SK-N-SH (cell line): ENCODE data around the gene MLST8. TPM values are rescaled to one million over a fixed set of nuclear protein-coding genes. Genes with fewer than 3 reads are reported as not detected.

Source experiments
- CTCF ChIA-PET: fragments of 300-600, 350-600 bp; formaldehyde crosslinking; extraction: SDS; loops from one replicate; lab custom pipeline; 2021; lab: Yijun Ruan, JAX
- POLR2A ChIA-PET: fragments of 350-600 bp; sonication (Branson Sonifier 250); formaldehyde crosslinking; extraction: SDS; loops from one replicate; lab custom pipeline; 2020; ENCODE audit warnings: antibody characterized with exemption, inconsistent platforms; lab: Yijun Ruan, JAX
- DNase-seq: peaks from one replicate; pipeline ENCODE4 v3.0.0; 2012
- H2AFZ ChIP-seq: fragments of 200-600 bp; sonication (generic); 2 replicates; pipeline ENCODE4 v1.8.1; 2016; ENCODE audit warnings: antibody characterized with exemption, mild to moderate bottlenecking, low read depth
- H3F3A ChIP-seq: fragments of 200-600 bp; sonication (generic); replicated peaks from 2 replicates; pipeline ENCODE3; 2016; ENCODE audit warnings: antibody characterized with exemption, mild to moderate bottlenecking; ENCODE audit not compliant: insufficient read depth
- H3K27ac ChIP-seq, 2 experiments: fragments of 200-500 bp in 1 of 2; fragments of 200-600 bp in 1 of 2; sonication (Bioruptor generic) in 1 of 2; sonication (generic), shearing (Covaris generic) in 1 of 2; 2 replicates each; pipeline versions ENCODE4 v1.5.1 to v1.6.1; 2014 to 2016; ENCODE audit warnings: low read depth in 2 of 2, inconsistent platforms in 1 of 2, low read length in 1 of 2, mild to moderate bottlenecking in 1 of 2, mixed read lengths in 1 of 2
- H3K27me3 ChIP-seq: fragments of 200-600 bp; sonication (generic), shearing (Covaris generic); 2 replicates; pipeline ENCODE4 v1.6.1; 2016; ENCODE audit warnings: mixed run types; ENCODE audit not compliant: insufficient read depth
- H3K36me3 ChIP-seq, 2 experiments: fragments of 200-500 bp in 1 of 2; fragments of 200-600 bp in 1 of 2; sonication (Bioruptor generic) in 1 of 2; sonication (generic) in 1 of 2; replicated peaks in 1 of 2; 2 replicates each; pipeline versions ENCODE3 to v1.5.1; 2014 to 2016; ENCODE audit warnings: low read length in 1 of 2, mild to moderate bottlenecking in 1 of 2; ENCODE audit not compliant: insufficient read depth in 2 of 2, control insufficient read depth in 1 of 2
- H3K4me1 ChIP-seq, 2 experiments: fragments of 200-500 bp in 1 of 2; fragments of 200-600 bp in 1 of 2; sonication (Bioruptor generic) in 1 of 2; sonication (generic), shearing (Covaris generic) in 1 of 2; 2 replicates each; pipeline versions ENCODE4 v1.5.1 to v1.6.1; 2014 to 2016; ENCODE audit warnings: low read depth in 1 of 2, low read length in 1 of 2, mixed run types in 1 of 2; ENCODE audit not compliant: insufficient read depth in 2 of 2, control insufficient read depth in 1 of 2
- H3K4me2 ChIP-seq: fragments of 200-600 bp; sonication (generic), shearing (Covaris generic); 2 replicates; pipeline ENCODE4 v1.6.1; 2017; ENCODE audit warnings: mixed run types
- H3K4me3 ChIP-seq, 2 experiments: fragments of 200-500 bp in 1 of 2; fragments of 200-600 bp in 1 of 2; sonication (Bioruptor generic) in 1 of 2; sonication (generic), shearing (Covaris generic) in 1 of 2; 2 replicates each; pipeline versions ENCODE4 v1.5.1 to v1.8.1; 2014 to 2016; ENCODE audit warnings: low read depth in 2 of 2, inconsistent platforms in 1 of 2, low read length in 1 of 2, mild to moderate bottlenecking in 1 of 2, mixed read lengths in 1 of 2, moderate library complexity in 1 of 2
- H3K79me2 ChIP-seq: fragments of 200-600 bp; sonication (generic); 2 replicates; pipeline ENCODE4 v1.8.1; 2017; ENCODE audit warnings: mild to moderate bottlenecking; ENCODE audit not compliant: insufficient read depth
- H3K9ac ChIP-seq: fragments of 200-600 bp; sonication (generic); 2 replicates; pipeline ENCODE4 v1.6.1; 2017; ENCODE audit warnings: mixed run types
- H3K9me2 ChIP-seq: fragments of 200-600 bp; sonication (generic); 2 replicates; pipeline ENCODE4 v1.6.1; 2017; ENCODE audit warnings: mixed run types
- H3K9me3 ChIP-seq: fragments of 200-600 bp; sonication (generic); 2 replicates; pipeline ENCODE4 v1.6.1; 2017; ENCODE audit warnings: mixed run types, mild to moderate bottlenecking, moderate library complexity
- H4K20me1 ChIP-seq: fragments of 200-600 bp; sonication (generic); 2 replicates; pipeline ENCODE4 v1.6.1; 2017; ENCODE audit warnings: mild to moderate bottlenecking, mixed run types; ENCODE audit not compliant: insufficient read depth
- CTCF ChIP-seq: fragments of 200-600 bp; sonication (generic); IDR thresholded peaks from 2 replicates; pipeline ENCODE4 v1.6.1; 2017; ENCODE audit warnings: antibody characterized with exemption, mild to moderate bottlenecking, moderate library complexity
- ELF1 ChIP-seq: IDR thresholded peaks from 2 replicates; pipeline ENCODE4 v1.4.0; 2012
- EZH2phosphoT487 ChIP-seq: fragments of 200-600 bp; sonication (generic); IDR thresholded peaks from 2 replicates; pipeline ENCODE4 v1.6.1; 2017; ENCODE audit warnings: low read depth, mixed run types, mild to moderate bottlenecking, antibody characterized with exemption, moderate library complexity, borderline replicate concordance
- FOXM1 ChIP-seq: IDR thresholded peaks from 2 replicates; pipeline ENCODE4 v1.4.0; 2012; ENCODE audit warnings: low read depth, mild to moderate bottlenecking
- GATA2 ChIP-seq: sonication (generic); formaldehyde crosslinking; IDR thresholded peaks from 2 replicates; pipeline ENCODE4 v1.5.0; 2020; ENCODE audit warnings: mild to moderate bottlenecking, missing genetic modification reagents
- IRF3 ChIP-seq: fragments of 150-350 bp; IDR thresholded peaks from 2 replicates; pipeline ENCODE4 v1.6.1; 2016; ENCODE audit warnings: mild to moderate bottlenecking, low read depth, low read length
- JUND ChIP-seq: IDR thresholded peaks from 2 replicates; pipeline ENCODE4 v1.4.0; 2012
- MAX ChIP-seq: IDR thresholded peaks from 2 replicates; pipeline ENCODE4 v1.4.0; 2012; ENCODE audit warnings: low read depth
- MXI1 ChIP-seq: IDR thresholded peaks from 2 replicates; pipeline ENCODE4 v1.6.1; 2012; ENCODE audit warnings: mild to moderate bottlenecking, low read depth, low read length, improper control_type of control experiment
- NFIC ChIP-seq: IDR thresholded peaks from 2 replicates; pipeline ENCODE4 v1.4.0; 2012; ENCODE audit warnings: borderline replicate concordance
- RAD21 ChIP-seq: IDR thresholded peaks from 2 replicates; pipeline ENCODE4 v1.6.1; 2012; ENCODE audit warnings: mild to moderate bottlenecking, low read length
- RCOR1 ChIP-seq: fragments of 150-350 bp; IDR thresholded peaks from 2 replicates; pipeline ENCODE4 v1.6.1; 2017; ENCODE audit warnings: antibody characterized with exemption, low read length
- RFX5 ChIP-seq: IDR thresholded peaks from 2 replicates; pipeline ENCODE4 v1.6.1; 2012; ENCODE audit warnings: mild to moderate bottlenecking, improper control_type of control experiment, low read length
- SIN3A ChIP-seq: IDR thresholded peaks from 2 replicates; pipeline ENCODE4 v1.6.1; 2012; ENCODE audit warnings: low read depth, mild to moderate bottlenecking, low read length, moderate library complexity, borderline replicate concordance
- SMC3 ChIP-seq: IDR thresholded peaks from 2 replicates; pipeline ENCODE4 v1.6.1; 2012; ENCODE audit warnings: low read depth, low read length, improper control_type of control experiment
- TAF1 ChIP-seq: IDR thresholded peaks from 2 replicates; pipeline ENCODE4 v1.6.1; 2012; ENCODE audit warnings: low read depth, mild to moderate bottlenecking, low read length, moderate library complexity, borderline replicate concordance
- USF1 ChIP-seq: IDR thresholded peaks from 2 replicates; pipeline ENCODE4 v1.4.0; 2012; ENCODE audit warnings: low read depth, borderline replicate concordance
- WGBS: methylation state at CpG from one replicate; pipeline ENCODE4 v1.1.6; 2017; ENCODE audit warnings: low lambda C conversion rate; 5-methylcytosine and 5-hydroxymethylcytosine counted together
- polyA plus RNA-seq, 3 experiments: library from polyadenylated mRNA; depleted of rRNA; stranded (reverse); fragments of >200 nt; gene quantifications; 2 replicates each; pipeline ENCODE4 v1.2.3, GENCODE V29; 2012

Gene MLST8
- polyA plus RNA-seq, 1 of the 3 experiments (the other 2 are of a cell fraction) = 85.4 TPM

GRCh38 chr16:2190002-2190658, 15.1 kb upstream of the MLST8 start:
- no peak overlapping the region for H3K27ac ChIP-seq
- no peaks in the 10 kb centered on the region for H3K9me3 ChIP-seq
- H3K79me2 ChIP-seq = no peaks in the 10 kb centered on the region
- no peak overlapping the region for H3K4me2 ChIP-seq
- CTCF ChIA-PET = interaction anchor here (0.6 kb wide), 1 partner anchor 62 kb away, joined by 3 read pairs; the partner anchor contains the start of gene ECI1
- H3K4me3 ChIP-seq = no peak overlapping the region
- TF ChIP-seq USF1 (no peak), MAX (no peak)
- TF ChIP-seq, all 33 proteins: peak for 0
- 67% methylated on average over 1 of the region's 24 CpGs for WGBS
- H3K9ac ChIP-seq = no peak overlapping the region
- H3K4me1 ChIP-seq = peaks cover 0 to 9% of the 10 kb centered on the region in 2 experiments; a peak in 1 of 4 replicates
- H2AFZ ChIP-seq = no peak overlapping the region
- no peaks in the 10 kb centered on the region for H3K27me3 ChIP-seq
- DNase-seq = no peak
- H4K20me1 ChIP-seq = no peaks in the 10 kb centered on the region
- POLR2A ChIA-PET = interaction anchor here (0.6 to 1.0 kb wide), 2 partner anchors 57 to 228 kb away, joined by 3 read pairs; no protein-coding TSS in a partner anchor
- no peaks in the 10 kb centered on the region for H3F3A ChIP-seq
- no peaks in the 10 kb centered on the region for H3K36me3 ChIP-seq
- no peaks in the 10 kb centered on the region for H3K9me2 ChIP-seq

GRCh38 chr16:2190659-2191445, 14.4 kb upstream of the MLST8 start:
- WGBS = 63% methylated on average over 7 of the region's 25 CpGs

More at GRCh38 chr16:2190659-2191445, 14.4 kb upstream of the MLST8 start:
- H3K9me2 ChIP-seq = no peaks in the 10 kb centered on the region
- TF ChIP-seq NFIC (no peak), USF1 (no peak), GATA2 (CRISPR knock-in tag) (no peak), ELF1 (no peak), EZH2phosphoT487 (no peak), MAX (no peak), FOXM1 (no peak), JUND (no peak), RFX5 (no peak), CTCF (no peak), SIN3A (no peak), MXI1 (no peak), TAF1 (no peak), RCOR1 (no peak), SMC3 (no peak), RAD21 (no peak), IRF3 (no peak)
- no peak overlapping the region for H3K9ac ChIP-seq
- peaks cover 0 to 16% of the 10 kb centered on the region in 2 experiments; a peak in 1 of 4 replicates for H3K4me1 ChIP-seq
- H3K9me3 ChIP-seq = no peaks in the 10 kb centered on the region
- no peak for DNase-seq
- no peak overlapping the region for H2AFZ ChIP-seq
- no peak overlapping the region for H3K4me2 ChIP-seq
- H3K79me2 ChIP-seq = no peaks in the 10 kb centered on the region
- H3K27ac ChIP-seq = no peak overlapping the region
- H3F3A ChIP-seq = no peaks in the 10 kb centered on the region
- CTCF ChIA-PET = interaction anchor here (0.6 kb wide), 1 partner anchor 61 kb away, joined by 3 read pairs; the partner anchor contains the start of gene ECI1
- no peak overlapping the region for H3K4me3 ChIP-seq
- no peaks in the 10 kb centered on the region for H3K36me3 ChIP-seq
- POLR2A ChIA-PET = interaction anchor here (0.6 to 1.0 kb wide), 2 partner anchors 56 to 229 kb away, joined by 3 read pairs; no protein-coding TSS in a partner anchor
- H4K20me1 ChIP-seq = no peaks in the 10 kb centered on the region
- H3K27me3 ChIP-seq = no peaks in the 10 kb centered on the region
